GM12878 (cell line): ENCODE data around the gene GNPNAT1.
"Not testable (repeated sequence)": the region's sequence is repeated elsewhere in the genome, so short reads cannot be mapped to it uniquely, and the experiment has no call there.

Experiments
- CBFB ChIP-seq: IDR thresholded peaks from 2 replicates; pipeline ENCODE4 v1.6.1; 2016; ENCODE audit warnings: antibody characterized with exemption, low read depth
- EGR1 ChIP-seq, 2 experiments: IDR thresholded peaks; 1 replicate in 1 of 2; 2 replicates in 1 of 2; pipeline ENCODE4 v1.6.1; 2011 to 2012; ENCODE audit warnings: low read depth in 2 of 2, low read length in 2 of 2, borderline replicate concordance in 1 of 2, mild to moderate bottlenecking in 1 of 2, moderate library complexity in 1 of 2
- MEF2A ChIP-seq: IDR thresholded peaks from 2 replicates; pipeline ENCODE4 v1.6.1; 2011; ENCODE audit warnings: low read depth, mild to moderate bottlenecking, low read length, moderate library complexity; ENCODE audit not compliant: insufficient read depth
- NBN ChIP-seq: fragments of 450-650 bp; IDR thresholded peaks from 2 replicates; pipeline ENCODE4 v1.6.1; 2016
- POLR2A ChIP-seq: IDR thresholded peaks from 2 replicates; pipeline ENCODE4 v1.6.1; 2011; ENCODE audit warnings: low read depth, mild to moderate bottlenecking, low read length
- POLR2AphosphoS5 ChIP-seq: IDR thresholded peaks from 2 replicates; pipeline ENCODE4 v1.6.1; 2011; ENCODE audit warnings: mild to moderate bottlenecking, low read length, inconsistent platforms
- SP1 ChIP-seq: IDR thresholded peaks from one replicate; pipeline ENCODE4 v1.6.1; 2011; ENCODE audit warnings: low read depth, low read length
- TCF3 ChIP-seq: IDR thresholded peaks from 2 replicates; pipeline ENCODE4 v1.6.1; 2012; ENCODE audit warnings: low read depth, mild to moderate bottlenecking, low read length, borderline replicate concordance; ENCODE audit not compliant: insufficient read depth
- WRNIP1 ChIP-seq: IDR thresholded peaks from 2 replicates; pipeline ENCODE4 v1.6.1; 2011; ENCODE audit warnings: low read depth, low read length, improper control_type of control experiment, borderline replicate concordance
- TF ChIP-seq, protein P1 (sequence below): fragments of 450-650 bp; IDR thresholded peaks from 2 replicates; pipeline ENCODE4 v1.6.1; 2017; ENCODE audit warnings: mild to moderate bottlenecking
- TF ChIP-seq, protein P2 (sequence below), 3 experiments: IDR thresholded peaks in 2 of 3; conservative IDR thresholded peaks in 1 of 3; 2 replicates each; pipeline ENCODE4 v1.5.1; 2011; ENCODE audit warnings: low read depth in 3 of 3, low read length in 3 of 3, mild to moderate bottlenecking in 3 of 3, control low read depth in 2 of 3, moderate library complexity in 2 of 3, inconsistent platforms in 1 of 3, mixed read lengths in 1 of 3; ENCODE audit not compliant: control insufficient read depth in 2 of 3, insufficient read depth in 1 of 3; ENCODE audit errors: extremely low read depth in 1 of 3
- TF ChIP-seq, protein P3 (sequence below): fragments of 450-650 bp; formaldehyde crosslinking; IDR thresholded peaks from 2 replicates; pipeline ENCODE4 v1.5.0; 2022; ENCODE audit warnings: mild to moderate bottlenecking, missing genetic modification characterization
- TF ChIP-seq, protein P4 (sequence below): IDR thresholded peaks from 2 replicates; pipeline ENCODE4 v1.6.1; 2011; ENCODE audit warnings: borderline replicate concordance, low read depth, mild to moderate bottlenecking, moderate library complexity, low read length; ENCODE audit not compliant: insufficient read depth, poor library complexity, severe bottlenecking

DNA sequence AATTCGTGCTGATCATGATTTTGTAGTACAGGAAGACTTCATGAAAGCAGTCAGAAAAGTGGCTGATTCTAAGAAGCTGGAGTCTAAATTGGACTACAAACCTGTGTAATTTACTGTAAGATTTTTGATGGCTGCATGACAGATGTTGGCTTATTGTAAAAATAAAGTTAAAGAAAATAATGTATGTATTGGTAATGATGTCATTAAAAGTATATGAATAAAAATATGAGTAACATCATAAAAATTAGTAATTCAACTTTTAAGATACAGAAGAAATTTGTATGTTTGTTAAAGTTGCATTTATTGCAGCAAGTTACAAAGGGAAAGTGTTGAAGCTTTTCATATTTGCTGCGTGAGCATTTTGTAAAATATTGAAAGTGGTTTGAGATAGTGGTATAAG lies 63.9 kb downstream of the GNPNAT1 start:
- not testable (repeated sequence) for TF ChIP-seq POLR2AphosphoS5; CBFB; EGR1 (IDR thresholded peaks at IDR 0.05; ENCODE audit: borderline replicate concordance in 1 of 2, low read depth in 2 of 2, low read length in 2 of 2); POLR2A; TCF3; NBN; MEF2A; WRNIP1; SP1
- TF ChIP-seq, protein P1, sequence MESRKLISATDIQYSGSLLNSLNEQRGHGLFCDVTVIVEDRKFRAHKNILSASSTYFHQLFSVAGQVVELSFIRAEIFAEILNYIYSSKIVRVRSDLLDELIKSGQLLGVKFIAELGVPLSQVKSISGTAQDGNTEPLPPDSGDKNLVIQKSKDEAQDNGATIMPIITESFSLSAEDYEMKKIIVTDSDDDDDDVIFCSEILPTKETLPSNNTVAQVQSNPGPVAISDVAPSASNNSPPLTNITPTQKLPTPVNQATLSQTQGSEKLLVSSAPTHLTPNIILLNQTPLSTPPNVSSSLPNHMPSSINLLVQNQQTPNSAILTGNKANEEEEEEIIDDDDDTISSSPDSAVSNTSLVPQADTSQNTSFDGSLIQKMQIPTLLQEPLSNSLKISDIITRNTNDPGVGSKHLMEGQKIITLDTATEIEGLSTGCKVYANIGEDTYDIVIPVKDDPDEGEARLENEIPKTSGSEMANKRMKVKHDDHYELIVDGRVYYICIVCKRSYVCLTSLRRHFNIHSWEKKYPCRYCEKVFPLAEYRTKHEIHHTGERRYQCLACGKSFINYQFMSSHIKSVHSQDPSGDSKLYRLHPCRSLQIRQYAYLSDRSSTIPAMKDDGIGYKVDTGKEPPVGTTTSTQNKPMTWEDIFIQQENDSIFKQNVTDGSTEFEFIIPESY, result not testable (repeated sequence)
- TF ChIP-seq, protein P2, sequence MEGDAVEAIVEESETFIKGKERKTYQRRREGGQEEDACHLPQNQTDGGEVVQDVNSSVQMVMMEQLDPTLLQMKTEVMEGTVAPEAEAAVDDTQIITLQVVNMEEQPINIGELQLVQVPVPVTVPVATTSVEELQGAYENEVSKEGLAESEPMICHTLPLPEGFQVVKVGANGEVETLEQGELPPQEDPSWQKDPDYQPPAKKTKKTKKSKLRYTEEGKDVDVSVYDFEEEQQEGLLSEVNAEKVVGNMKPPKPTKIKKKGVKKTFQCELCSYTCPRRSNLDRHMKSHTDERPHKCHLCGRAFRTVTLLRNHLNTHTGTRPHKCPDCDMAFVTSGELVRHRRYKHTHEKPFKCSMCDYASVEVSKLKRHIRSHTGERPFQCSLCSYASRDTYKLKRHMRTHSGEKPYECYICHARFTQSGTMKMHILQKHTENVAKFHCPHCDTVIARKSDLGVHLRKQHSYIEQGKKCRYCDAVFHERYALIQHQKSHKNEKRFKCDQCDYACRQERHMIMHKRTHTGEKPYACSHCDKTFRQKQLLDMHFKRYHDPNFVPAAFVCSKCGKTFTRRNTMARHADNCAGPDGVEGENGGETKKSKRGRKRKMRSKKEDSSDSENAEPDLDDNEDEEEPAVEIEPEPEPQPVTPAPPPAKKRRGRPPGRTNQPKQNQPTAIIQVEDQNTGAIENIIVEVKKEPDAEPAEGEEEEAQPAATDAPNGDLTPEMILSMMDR (IDR thresholded peaks at IDR 0.05 in 2 of 3, conservative IDR thresholded peaks at IDR 0.05 in 1 of 3; ENCODE audit: control insufficient read depth in 2 of 3, extremely low read depth in 1 of 3, insufficient read depth in 1 of 3, low read depth in 3 of 3, low read length in 3 of 3), result not testable (repeated sequence)
- TF ChIP-seq, protein P3, sequence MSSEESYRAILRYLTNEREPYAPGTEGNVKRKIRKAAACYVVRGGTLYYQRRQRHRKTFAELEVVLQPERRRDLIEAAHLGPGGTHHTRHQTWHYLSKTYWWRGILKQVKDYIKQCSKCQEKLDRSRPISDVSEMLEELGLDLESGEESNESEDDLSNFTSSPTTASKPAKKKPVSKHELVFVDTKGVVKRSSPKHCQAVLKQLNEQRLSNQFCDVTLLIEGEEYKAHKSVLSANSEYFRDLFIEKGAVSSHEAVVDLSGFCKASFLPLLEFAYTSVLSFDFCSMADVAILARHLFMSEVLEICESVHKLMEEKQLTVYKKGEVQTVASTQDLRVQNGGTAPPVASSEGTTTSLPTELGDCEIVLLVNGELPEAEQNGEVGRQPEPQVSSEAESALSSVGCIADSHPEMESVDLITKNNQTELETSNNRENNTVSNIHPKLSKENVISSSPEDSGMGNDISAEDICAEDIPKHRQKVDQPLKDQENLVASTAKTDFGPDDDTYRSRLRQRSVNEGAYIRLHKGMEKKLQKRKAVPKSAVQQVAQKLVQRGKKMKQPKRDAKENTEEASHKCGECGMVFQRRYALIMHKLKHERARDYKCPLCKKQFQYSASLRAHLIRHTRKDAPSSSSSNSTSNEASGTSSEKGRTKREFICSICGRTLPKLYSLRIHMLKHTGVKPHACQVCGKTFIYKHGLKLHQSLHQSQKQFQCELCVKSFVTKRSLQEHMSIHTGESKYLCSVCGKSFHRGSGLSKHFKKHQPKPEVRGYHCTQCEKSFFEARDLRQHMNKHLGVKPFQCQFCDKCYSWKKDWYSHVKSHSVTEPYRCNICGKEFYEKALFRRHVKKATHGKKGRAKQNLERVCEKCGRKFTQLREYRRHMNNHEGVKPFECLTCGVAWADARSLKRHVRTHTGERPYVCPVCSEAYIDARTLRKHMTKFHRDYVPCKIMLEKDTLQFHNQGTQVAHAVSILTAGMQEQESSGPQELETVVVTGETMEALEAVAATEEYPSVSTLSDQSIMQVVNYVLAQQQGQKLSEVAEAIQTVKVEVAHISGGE (CRISPR knock-in tag), result not testable (repeated sequence)
- TF ChIP-seq, protein P4, sequence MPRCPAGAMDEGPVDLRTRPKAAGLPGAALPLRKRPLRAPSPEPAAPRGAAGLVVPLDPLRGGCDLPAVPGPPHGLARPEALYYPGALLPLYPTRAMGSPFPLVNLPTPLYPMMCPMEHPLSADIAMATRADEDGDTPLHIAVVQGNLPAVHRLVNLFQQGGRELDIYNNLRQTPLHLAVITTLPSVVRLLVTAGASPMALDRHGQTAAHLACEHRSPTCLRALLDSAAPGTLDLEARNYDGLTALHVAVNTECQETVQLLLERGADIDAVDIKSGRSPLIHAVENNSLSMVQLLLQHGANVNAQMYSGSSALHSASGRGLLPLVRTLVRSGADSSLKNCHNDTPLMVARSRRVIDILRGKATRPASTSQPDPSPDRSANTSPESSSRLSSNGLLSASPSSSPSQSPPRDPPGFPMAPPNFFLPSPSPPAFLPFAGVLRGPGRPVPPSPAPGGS, result not testable (repeated sequence)
